Measurements from ENCODE around the gene SETBP1. TPM values are rescaled to one million over a fixed set of nuclear protein-coding genes. Genes with fewer than 3 reads are reported as not detected.

SETBP1 gene
- total and polyA plus RNA-seq, 4 donors: 1.3 to 85.0 (median 24.1) TPM

GRCh38 chr18:44954257-44954656 is 273.6 kb downstream of the SETBP1 start:
- ATAC-seq (ENCODE audit: low FRiP score) (no peak), DNase-seq (no peak)
- intact Hi-C loops (cut with DNase I): no loop called here
- H3K9me3 ChIP-seq (ENCODE audit: control insufficient read depth, low read length): no peaks in the 10 kb centered on the region
- no peaks in the 10 kb centered on the region for H3K27me3 ChIP-seq (ENCODE audit: control insufficient read depth in 1 of 2, insufficient read depth in 2 of 2, low read length in 1 of 2)
- H3K27ac ChIP-seq (ENCODE audit: low read depth in 1 of 2, low read length in 2 of 2): no peak overlapping the region
- peaks cover 0 to 4% of the 10 kb centered on the region in 2 donors for H3K36me3 ChIP-seq (ENCODE audit: control insufficient read depth in 1 of 2, insufficient read depth in 2 of 2, low read length in 1 of 2)
- H3K4me3 ChIP-seq (ENCODE audit: low read length in 2 of 2): no peak overlapping the region
- 0% methylated on average over 1 of the region's 1 CpG for WGBS, 2 donors
- H3K4me1 ChIP-seq (ENCODE audit: control insufficient read depth in 1 of 2, insufficient read depth in 2 of 2, low read length in 2 of 2): peaks cover 2 to 9% of the 10 kb centered on the region in 2 donors

- Histone ChIP-seq H3K4me3 (ENCODE audit: low read length in 2 of 2) (no peak overlapping the region), H3K27me3 (ENCODE audit: control insufficient read depth in 1 of 2, insufficient read depth in 2 of 2, low read length in 1 of 2) (no peaks in the 10 kb centered on the region), H3K36me3 (ENCODE audit: control insufficient read depth in 1 of 2, insufficient read depth in 2 of 2, low read length in 1 of 2) (peaks cover 0 to 4% of the 10 kb centered on the region in 2 donors), H3K27ac (ENCODE audit: low read depth in 1 of 2, low read length in 2 of 2) (no peak overlapping the region), H3K9me3 (ENCODE audit: control insufficient read depth, low read length) (no peaks in the 10 kb centered on the region), H3K4me1 (ENCODE audit: control insufficient read depth in 1 of 2, insufficient read depth in 2 of 2, low read length in 2 of 2) (peaks cover 4 to 9% of the 10 kb centered on the region in 2 donors)
- WGBS, 2 donors: 70 to 79% methylated on average over 1 of the region's 1 CpG
- ATAC-seq (ENCODE audit: low FRiP score) (no peak), DNase-seq (no peak)
- intact Hi-C loops (cut with DNase I): no loop called here
These were observed 275.1 kb downstream of the SETBP1 start for GRCh38 chr18:44955825-44956224.

GRCh38 chr18:44957025-44957424 is 276.3 kb downstream of the SETBP1 start:
- peaks cover 4 to 9% of the 10 kb centered on the region in 2 donors for H3K4me1 ChIP-seq (ENCODE audit: control insufficient read depth in 1 of 2, insufficient read depth in 2 of 2, low read length in 2 of 2)
- H3K27me3 ChIP-seq (ENCODE audit: control insufficient read depth in 1 of 2, insufficient read depth in 2 of 2, low read length in 1 of 2): no peaks in the 10 kb centered on the region
- ATAC-seq (ENCODE audit: low FRiP score) (no peak), DNase-seq (no peak)
- no peaks in the 10 kb centered on the region for H3K9me3 ChIP-seq (ENCODE audit: control insufficient read depth, low read length)
- H3K27ac ChIP-seq (ENCODE audit: low read depth in 1 of 2, low read length in 2 of 2): no peak overlapping the region
- H3K4me3 ChIP-seq (ENCODE audit: low read length in 2 of 2): no peak overlapping the region
- intact Hi-C loops (cut with DNase I): no loop called here
- H3K36me3 ChIP-seq (ENCODE audit: control insufficient read depth in 1 of 2, insufficient read depth in 2 of 2, low read length in 1 of 2): peaks cover 0 to 4% of the 10 kb centered on the region in 2 donors
- WGBS, 2 donors: 93 to 94% methylated on average over 1 of the region's 1 CpG

GRCh38 chr18:44957461-44957860 is 276.8 kb downstream of the SETBP1 start:
- whole genome bisulfite sequencing, 2 donors: 51% methylated on average over 2 of the region's 2 CpGs
- Histone ChIP-seq H3K36me3 (ENCODE audit: control insufficient read depth in 1 of 2, insufficient read depth in 2 of 2, low read length in 1 of 2) (peaks cover 0 to 4% of the 10 kb centered on the region in 2 donors), H3K4me1 (ENCODE audit: control insufficient read depth in 1 of 2, insufficient read depth in 2 of 2, low read length in 2 of 2) (peaks cover 4 to 9% of the 10 kb centered on the region in 2 donors), H3K27ac (ENCODE audit: low read depth in 1 of 2, low read length in 2 of 2) (no peak overlapping the region), H3K9me3 (ENCODE audit: control insufficient read depth, low read length) (no peaks in the 10 kb centered on the region), H3K4me3 (ENCODE audit: low read length in 2 of 2) (no peak overlapping the region), H3K27me3 (ENCODE audit: control insufficient read depth in 1 of 2, insufficient read depth in 2 of 2, low read length in 1 of 2) (no peaks in the 10 kb centered on the region)
- ATAC-seq (ENCODE audit: low FRiP score) (no peak), DNase-seq (no peak)
- intact Hi-C loops (cut with DNase I): no loop called here

GRCh38 chr18:44958040-44958439 is 277.4 kb downstream of the SETBP1 start:
- intact Hi-C loops (cut with DNase I): no loop called here
- ATAC-seq (ENCODE audit: low FRiP score): no peak
- no peak for DNase-seq
- Histone ChIP-seq H3K27me3 (ENCODE audit: control insufficient read depth in 1 of 2, insufficient read depth in 2 of 2, low read length in 1 of 2) (no peaks in the 10 kb centered on the region), H3K4me3 (ENCODE audit: low read length in 2 of 2) (no peak overlapping the region), H3K27ac (ENCODE audit: low read depth in 1 of 2, low read length in 2 of 2) (no peak overlapping the region), H3K9me3 (ENCODE audit: control insufficient read depth, low read length) (no peaks in the 10 kb centered on the region), H3K4me1 (ENCODE audit: control insufficient read depth in 1 of 2, insufficient read depth in 2 of 2, low read length in 2 of 2) (peaks cover 4 to 9% of the 10 kb centered on the region in 2 donors), H3K36me3 (ENCODE audit: control insufficient read depth in 1 of 2, insufficient read depth in 2 of 2, low read length in 1 of 2) (peaks cover 0 to 7% of the 10 kb centered on the region in 2 donors)
- WGBS, 2 donors: 99 to 100% methylated on average over 1 of the region's 1 CpG

GRCh38 chr18:44958455-44958854 is 277.8 kb downstream of the SETBP1 start:
- intact Hi-C loops (cut with DNase I): no loop called here

GRCh38 chr18:44959013-44959412 is 278.3 kb downstream of the SETBP1 start:
- no peak overlapping the region for H3K4me3 ChIP-seq (ENCODE audit: low read length in 2 of 2)
- H3K27me3 ChIP-seq (ENCODE audit: control insufficient read depth in 1 of 2, insufficient read depth in 2 of 2, low read length in 1 of 2): no peaks in the 10 kb centered on the region
- no peak for ATAC-seq (ENCODE audit: low FRiP score)
- intact Hi-C loops (cut with DNase I): no loop called here
- H3K4me1 ChIP-seq (ENCODE audit: control insufficient read depth in 1 of 2, insufficient read depth in 2 of 2, low read length in 2 of 2): peaks cover 4 to 9% of the 10 kb centered on the region in 2 donors
- H3K36me3 ChIP-seq (ENCODE audit: control insufficient read depth in 1 of 2, insufficient read depth in 2 of 2, low read length in 1 of 2): peaks cover 0 to 7% of the 10 kb centered on the region in 2 donors
- DNase-seq: no peak
- whole genome bisulfite sequencing, 2 donors: 17 to 20% methylated on average over 2 of the region's 2 CpGs
- no peak overlapping the region for H3K27ac ChIP-seq (ENCODE audit: low read depth in 1 of 2, low read length in 2 of 2)
- H3K9me3 ChIP-seq (ENCODE audit: control insufficient read depth, low read length): no peaks in the 10 kb centered on the region

More at GRCh38 chr18:44958455-44958854, 277.8 kb downstream of the SETBP1 start:
- ATAC-seq (ENCODE audit: low FRiP score) (no peak), DNase-seq (no peak)
- Histone ChIP-seq H3K4me1 (ENCODE audit: control insufficient read depth in 1 of 2, insufficient read depth in 2 of 2, low read length in 2 of 2) (peaks cover 4 to 9% of the 10 kb centered on the region in 2 donors), H3K27me3 (ENCODE audit: control insufficient read depth in 1 of 2, insufficient read depth in 2 of 2, low read length in 1 of 2) (no peaks in the 10 kb centered on the region), H3K27ac (ENCODE audit: low read depth in 1 of 2, low read length in 2 of 2) (no peak overlapping the region), H3K36me3 (ENCODE audit: control insufficient read depth in 1 of 2, insufficient read depth in 2 of 2, low read length in 1 of 2) (peaks cover 0 to 7% of the 10 kb centered on the region in 2 donors), H3K4me3 (ENCODE audit: low read length in 2 of 2) (no peak overlapping the region), H3K9me3 (ENCODE audit: control insufficient read depth, low read length) (no peaks in the 10 kb centered on the region)

GRCh38 chr18:44960580-44960979 is 279.9 kb downstream of the SETBP1 start:
- H3K4me1 ChIP-seq (ENCODE audit: control insufficient read depth in 1 of 2, insufficient read depth in 2 of 2, low read length in 2 of 2): peaks cover 4 to 9% of the 10 kb centered on the region in 2 donors
- peaks cover 0 to 3% of the 10 kb centered on the region in 2 donors for H3K36me3 ChIP-seq (ENCODE audit: control insufficient read depth in 1 of 2, insufficient read depth in 2 of 2, low read length in 1 of 2)
- no peak overlapping the region for H3K4me3 ChIP-seq (ENCODE audit: low read length in 2 of 2)
- DNase-seq (no peak), ATAC-seq (ENCODE audit: low FRiP score) (no peak)
- no peaks in the 10 kb centered on the region for H3K9me3 ChIP-seq (ENCODE audit: control insufficient read depth, low read length)
- intact Hi-C loops (cut with DNase I): no loop called here
- no peak overlapping the region for H3K27ac ChIP-seq (ENCODE audit: low read depth in 1 of 2, low read length in 2 of 2)
- 96 to 99% methylated on average over 2 of the region's 2 CpGs for WGBS, 2 donors
- H3K27me3 ChIP-seq (ENCODE audit: control insufficient read depth in 1 of 2, insufficient read depth in 2 of 2, low read length in 1 of 2): no peaks in the 10 kb centered on the region

- DNase-seq (no peak), ATAC-seq (ENCODE audit: low FRiP score) (no peak)
- H3K36me3 ChIP-seq (ENCODE audit: control insufficient read depth in 1 of 2, insufficient read depth in 2 of 2, low read length in 1 of 2): peaks cover 0 to 3% of the 10 kb centered on the region in 2 donors
- 93 to 95% methylated on average over 3 of the region's 3 CpGs for WGBS, 2 donors
- intact Hi-C loops (cut with DNase I): no loop called here
- H3K4me3 ChIP-seq (ENCODE audit: low read length in 2 of 2): no peak overlapping the region
- no peaks in the 10 kb centered on the region for H3K9me3 ChIP-seq (ENCODE audit: control insufficient read depth, low read length)
- H3K27ac ChIP-seq (ENCODE audit: low read depth in 1 of 2, low read length in 2 of 2): no peak overlapping the region
- peaks cover 4 to 9% of the 10 kb centered on the region in 2 donors for H3K4me1 ChIP-seq (ENCODE audit: control insufficient read depth in 1 of 2, insufficient read depth in 2 of 2, low read length in 2 of 2)
- H3K27me3 ChIP-seq (ENCODE audit: control insufficient read depth in 1 of 2, insufficient read depth in 2 of 2, low read length in 1 of 2): no peaks in the 10 kb centered on the region
These were observed 280.8 kb downstream of the SETBP1 start for GRCh38 chr18:44961288-44961995.
